TTC549 (cell line): Measurements from ENCODE around the gene ZSCAN21.
"Not testable (repeated sequence)": the region's sequence is repeated elsewhere in the genome, so short reads cannot be mapped to it uniquely, and the experiment has no call there.

Experiments used
- FAIRE-seq: peaks from 2 replicates; lab custom pipeline; 2012; peaks lifted over from hg19 to GRCh38; lab: Jason Lieb, UNC

Gene ZSCAN21

GRCh38 chr7:100049441-100050291, at the start of gene ZSCAN21:
Gene ZSCAN21 (plus strand): TSS chr7:100049774. CDS start chr7:100057007, 7,233 bp downstream.
- no peak for FAIRE-seq

- FAIRE-seq, result no peak
Measured at GRCh38 chr7:100000239-100000638, 49.3 kb upstream of the ZSCAN21 start.

GRCh38 chr7:100003711-100004661, 45.6 kb upstream of the ZSCAN21 start:
- FAIRE-seq, result no peak

- FAIRE-seq, result no peak
Measured at GRCh38 chr7:100007887-100008286, 41.7 kb upstream of the ZSCAN21 start.

- no peak for FAIRE-seq
Measured at GRCh38 chr7:100008525-100008924, 41.0 kb upstream of the ZSCAN21 start.

GRCh38 chr7:100009952-100010351, 39.6 kb upstream of the ZSCAN21 start:
- not testable (repeated sequence) for FAIRE-seq

- FAIRE-seq, result no peak
Measured at GRCh38 chr7:100010901-100011300, 38.7 kb upstream of the ZSCAN21 start.

- no peak for FAIRE-seq
Measured at GRCh38 chr7:100011516-100011915, 38.1 kb upstream of the ZSCAN21 start.

- not testable (repeated sequence) for FAIRE-seq
Measured at GRCh38 chr7:100012385-100013327, 36.9 kb upstream of the ZSCAN21 start.

GRCh38 chr7:100013328-100013676, 36.3 kb upstream of the ZSCAN21 start:
- no peak for FAIRE-seq

GRCh38 chr7:100015232-100016214, 34.1 kb upstream of the ZSCAN21 start, which contains the start of gene ZKSCAN1:
Gene ZKSCAN1 (plus strand): TSS chr7:100015596. CDS start chr7:100023507, 7,911 bp downstream.
- no peak for FAIRE-seq

GRCh38 chr7:100016215-100016901, 33.2 kb upstream of the ZSCAN21 start:
- no peak for FAIRE-seq

GRCh38 chr7:100017300-100017699, 32.3 kb upstream of the ZSCAN21 start:
- no peak for FAIRE-seq

GRCh38 chr7:100017875-100018274, 31.7 kb upstream of the ZSCAN21 start:
- FAIRE-seq, result no peak

- FAIRE-seq, result no peak
Measured at GRCh38 chr7:100019908-100020307, 29.7 kb upstream of the ZSCAN21 start.

GRCh38 chr7:100021297-100021696, 28.3 kb upstream of the ZSCAN21 start:
- no peak for FAIRE-seq

GRCh38 chr7:100022621-100023020, 27.0 kb upstream of the ZSCAN21 start:
- no peak for FAIRE-seq

GRCh38 chr7:100023526-100023925, 26.0 kb upstream of the ZSCAN21 start:
- FAIRE-seq, result no peak

GRCh38 chr7:100024020-100024619, 25.5 kb upstream of the ZSCAN21 start:
- FAIRE-seq, result no peak
